SHP77 (cell line): ENCODE data around the gene GULP1.
A peak's percentile ranks its signal among the peaks of the same experiment; 100 is the strongest.

Experiments used
- DNase-seq, 2 experiments: peaks; one replicate each; lab custom pipeline; 2025; lab: John Stamatoyannopoulos, UW

The GULP1 gene

DNA sequence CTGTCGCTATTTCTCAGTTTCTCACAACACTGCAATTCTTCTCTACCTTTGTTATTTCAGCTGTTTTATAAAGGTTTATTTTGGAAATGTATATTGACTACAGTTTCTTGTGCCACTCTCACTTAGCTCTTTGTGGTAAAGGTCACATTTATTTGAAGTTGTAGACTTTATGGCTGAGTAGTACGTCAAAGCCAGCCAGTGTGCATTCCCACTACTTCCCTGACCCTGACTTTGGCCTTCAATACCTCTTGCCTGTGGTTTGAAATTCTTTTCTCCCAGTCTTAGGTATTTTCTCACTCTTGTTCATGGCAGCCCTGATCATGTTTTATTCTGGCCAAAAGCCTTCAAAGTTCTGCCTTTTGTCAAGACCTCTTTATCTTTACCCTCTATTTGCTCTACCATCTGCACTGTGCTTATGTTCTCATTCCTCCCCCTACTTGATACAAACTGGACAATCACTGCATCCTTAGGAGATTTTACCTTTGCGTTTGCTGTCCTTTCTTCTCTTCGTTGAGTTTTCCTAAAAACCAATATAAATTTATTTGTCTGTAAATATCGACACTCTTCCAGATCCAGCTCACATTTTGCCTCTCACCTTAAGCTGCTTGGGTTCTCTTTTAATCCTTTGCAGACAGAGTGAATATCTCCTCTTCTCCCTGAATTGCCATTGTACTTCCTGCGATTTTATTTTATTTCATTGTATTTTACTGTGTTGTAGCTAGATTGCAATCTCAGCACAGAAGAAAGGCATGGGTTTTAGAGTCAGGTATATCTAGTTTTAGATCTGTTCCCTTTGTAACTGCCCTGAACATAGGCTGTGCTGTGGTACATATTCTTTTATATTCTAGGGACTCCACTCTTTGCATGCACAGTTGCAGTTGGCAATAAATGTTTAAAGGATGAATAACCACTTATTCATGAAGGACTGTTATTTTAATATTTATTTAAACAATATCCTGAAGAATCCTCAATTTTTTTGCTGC lies 31.2 kb downstream of the GULP1 start:
- DNase-seq = peak; percentile 28 to 53

- no peak for DNase-seq
Observed at GRCh38 chr2:188324067-188324466, 32.4 kb downstream of the GULP1 start.

DNA sequence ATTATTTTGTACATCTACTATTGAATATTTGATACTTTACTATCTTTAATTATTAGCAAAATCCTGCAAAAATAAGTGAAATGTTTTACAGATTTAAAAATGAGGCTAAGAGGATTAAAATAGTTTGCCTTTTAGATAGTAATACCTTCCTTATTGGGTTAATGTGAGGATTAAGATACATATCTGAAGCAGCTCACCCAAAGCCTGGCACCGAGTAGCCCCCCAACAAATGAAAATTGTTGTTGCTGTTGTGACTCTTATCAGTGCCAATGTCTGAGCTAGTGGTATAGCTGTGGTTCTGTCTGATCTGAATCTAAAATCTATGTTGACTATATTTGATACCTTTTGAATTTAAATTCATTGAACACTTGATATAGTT lies 34.6 kb downstream of the GULP1 start:
- no peak for DNase-seq

DNA sequence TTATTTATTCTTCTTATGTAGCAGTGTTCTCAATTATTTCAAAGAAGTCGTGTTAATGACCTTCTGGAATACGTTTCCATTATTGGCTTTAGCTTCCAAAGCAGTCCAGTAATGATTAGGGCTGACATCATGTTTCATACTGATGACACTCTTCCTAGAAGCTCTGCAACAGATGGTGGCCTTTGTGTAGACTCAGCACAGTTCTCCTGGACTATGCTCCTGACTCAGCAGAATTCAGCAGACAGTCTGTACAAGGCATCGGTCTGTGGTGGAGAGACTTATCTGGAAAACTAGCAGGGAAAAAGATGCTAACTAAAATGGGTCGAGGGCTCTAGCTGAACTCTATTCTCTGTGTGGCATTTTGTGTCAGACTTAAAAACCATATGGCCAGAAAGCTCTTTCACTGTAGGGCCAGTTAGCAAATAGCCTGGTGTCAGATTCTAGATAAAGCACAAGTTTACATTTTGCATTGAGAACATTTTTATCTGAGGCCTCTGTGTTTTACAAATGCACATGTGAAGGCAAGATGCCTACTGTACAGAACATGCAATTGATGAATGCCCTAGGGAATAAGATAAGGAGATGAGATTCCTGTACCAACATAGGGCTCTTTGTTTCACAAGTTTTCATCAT lies 35.1 kb downstream of the GULP1 start:
- peak; percentile 68 to 78 for DNase-seq

GRCh38 chr2:188327518-188328213 lies 36.0 kb downstream of the GULP1 start:
- DNase-seq = no peak

DNA sequence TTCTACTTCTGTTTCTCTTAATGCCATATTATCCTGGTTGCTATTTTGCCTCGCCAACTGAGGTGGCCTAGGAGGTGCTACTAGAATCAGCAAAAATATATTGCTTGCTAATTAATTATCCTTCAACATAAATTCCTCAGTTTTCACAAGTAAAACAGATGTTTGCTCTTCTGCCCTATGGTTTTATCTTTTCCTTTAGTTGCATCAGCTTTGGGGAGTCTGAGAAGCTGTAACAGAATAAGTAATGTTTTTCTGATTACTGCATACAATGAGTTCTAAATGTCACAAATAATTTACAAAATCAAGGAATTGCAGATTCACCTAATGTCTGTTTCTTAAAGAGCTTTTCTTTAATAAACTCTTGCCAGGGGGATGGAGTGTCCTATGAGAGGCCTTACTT lies 36.7 kb downstream of the GULP1 start:
- no peak for DNase-seq

DNA sequence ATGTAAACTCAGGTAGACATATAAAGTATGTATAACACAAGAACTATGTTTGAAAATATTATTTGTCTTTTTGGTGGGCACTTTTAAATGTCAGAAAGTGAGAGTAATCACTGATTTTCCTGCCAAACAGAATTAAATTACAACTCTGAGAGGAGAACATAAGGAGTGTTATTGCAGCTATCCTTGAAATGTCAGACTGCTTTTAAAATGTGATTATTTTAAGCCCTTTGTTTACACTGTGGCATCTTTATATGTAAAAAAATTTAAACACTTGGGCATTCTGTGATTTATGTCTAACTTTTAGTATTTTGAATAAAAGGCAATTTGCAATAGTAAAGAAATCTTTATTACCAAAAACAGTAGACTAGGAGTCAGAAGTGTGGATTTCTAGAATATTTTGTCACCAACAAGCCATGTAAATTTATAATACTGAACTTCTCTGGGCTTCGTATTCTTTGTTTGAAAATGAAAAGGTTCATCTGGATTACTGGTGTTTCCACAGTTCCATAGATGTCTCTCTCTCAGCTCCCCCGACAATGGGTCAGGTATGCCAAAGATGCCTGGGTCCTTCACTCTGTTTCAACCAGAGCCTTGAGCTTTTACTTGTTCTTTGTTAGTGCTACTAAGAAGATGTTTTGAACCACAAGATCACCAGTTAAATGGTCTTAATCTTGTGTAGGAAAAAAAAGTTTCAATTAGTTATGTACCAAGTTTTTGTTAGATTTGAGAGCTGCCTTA lies 38.8 kb downstream of the GULP1 start:
- DNase-seq = no peak

- DNase-seq = no peak
Observed at GRCh38 chr2:188332619-188333018, 40.9 kb downstream of the GULP1 start.

DNA sequence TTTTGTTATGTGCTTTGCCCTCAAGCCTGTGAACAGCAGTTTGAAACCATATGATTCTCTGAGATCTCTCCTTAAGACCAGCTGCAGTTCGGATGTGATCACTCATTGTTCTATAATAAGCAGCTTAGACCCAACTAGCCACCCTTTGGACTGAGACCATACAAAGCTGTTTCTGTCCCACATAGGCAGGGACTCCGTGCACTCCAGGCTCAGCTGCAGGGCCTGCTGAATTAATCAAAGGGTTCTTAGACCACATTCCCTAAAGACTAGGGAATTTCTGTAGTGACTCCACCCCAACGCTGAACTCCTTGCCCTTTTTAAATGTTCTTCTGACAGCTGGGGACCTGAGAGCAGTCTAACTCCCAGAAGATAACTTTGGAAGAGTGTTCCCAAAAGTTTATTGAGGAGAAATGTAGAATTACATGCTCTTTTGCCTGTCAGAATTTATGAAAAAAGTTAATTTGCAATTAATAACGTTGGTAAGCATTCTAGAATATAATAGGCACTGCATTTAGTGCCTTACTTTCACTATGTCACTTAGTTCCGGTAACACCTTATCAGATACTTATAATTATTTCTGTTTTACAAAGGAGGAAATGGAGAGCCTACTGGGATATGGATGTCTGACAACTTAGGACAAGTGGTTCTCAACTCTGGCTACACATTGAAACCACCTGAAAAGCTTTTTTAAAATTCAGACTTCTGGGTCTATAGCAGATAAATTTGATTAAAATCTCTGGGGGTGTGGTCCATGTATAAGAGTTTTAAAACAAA lies 42.3 kb downstream of the GULP1 start:
- no peak for DNase-seq

- no peak for DNase-seq
Observed at GRCh38 chr2:188338463-188338862, 46.8 kb downstream of the GULP1 start.

- no peak for DNase-seq
Observed at GRCh38 chr2:188340257-188340656, 48.6 kb downstream of the GULP1 start.

- no peak for DNase-seq
Observed at GRCh38 chr2:188345020-188345419, 53.3 kb downstream of the GULP1 start.

GRCh38 chr2:188345426-188345825 lies 53.8 kb downstream of the GULP1 start:
- DNase-seq = no peak

- DNase-seq = no peak
Observed at GRCh38 chr2:188345831-188346458, 54.3 kb downstream of the GULP1 start.

DNA sequence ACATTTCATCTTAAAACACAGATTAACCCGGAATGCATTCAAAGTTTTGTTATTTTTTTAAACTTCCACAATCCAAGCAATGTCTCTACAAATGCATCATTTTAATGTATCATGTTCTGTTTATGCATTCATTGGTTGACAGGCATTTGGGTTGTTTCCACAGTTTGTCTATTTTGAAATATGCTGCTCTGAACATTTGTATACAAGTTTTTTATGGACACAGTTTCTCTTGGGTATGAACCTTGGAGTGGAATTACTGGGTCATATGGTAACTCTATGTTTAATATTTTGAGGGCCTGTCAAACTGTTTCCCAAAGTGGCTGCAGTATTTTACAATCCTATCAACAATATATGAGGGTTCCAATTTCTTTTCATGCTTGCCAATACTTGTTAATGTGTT lies 57.3 kb downstream of the GULP1 start:
- DNase-seq = no peak

DNA sequence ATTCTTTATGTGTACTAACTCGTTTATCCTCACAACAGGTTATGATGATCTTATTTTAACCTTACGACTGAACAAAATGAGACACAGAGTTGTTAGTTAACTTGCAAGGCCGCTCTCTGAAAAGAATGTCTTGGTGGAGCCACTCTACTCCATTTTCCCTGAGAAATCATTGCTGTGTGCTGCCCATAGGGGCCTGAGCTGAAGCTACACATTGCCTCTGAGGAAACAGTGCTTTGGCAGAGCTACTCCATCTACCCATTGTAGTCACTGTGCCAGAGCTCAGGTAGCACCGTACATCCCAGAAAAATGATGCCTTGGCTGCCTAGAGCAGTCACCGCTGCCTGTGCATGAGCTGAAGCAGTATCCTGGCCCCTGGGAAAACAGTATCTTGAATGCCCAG lies 61.6 kb downstream of the GULP1 start:
- no peak for DNase-seq

GRCh38 chr2:188360485-188361263 lies 69.0 kb downstream of the GULP1 start:
- DNase-seq = no peak

DNA sequence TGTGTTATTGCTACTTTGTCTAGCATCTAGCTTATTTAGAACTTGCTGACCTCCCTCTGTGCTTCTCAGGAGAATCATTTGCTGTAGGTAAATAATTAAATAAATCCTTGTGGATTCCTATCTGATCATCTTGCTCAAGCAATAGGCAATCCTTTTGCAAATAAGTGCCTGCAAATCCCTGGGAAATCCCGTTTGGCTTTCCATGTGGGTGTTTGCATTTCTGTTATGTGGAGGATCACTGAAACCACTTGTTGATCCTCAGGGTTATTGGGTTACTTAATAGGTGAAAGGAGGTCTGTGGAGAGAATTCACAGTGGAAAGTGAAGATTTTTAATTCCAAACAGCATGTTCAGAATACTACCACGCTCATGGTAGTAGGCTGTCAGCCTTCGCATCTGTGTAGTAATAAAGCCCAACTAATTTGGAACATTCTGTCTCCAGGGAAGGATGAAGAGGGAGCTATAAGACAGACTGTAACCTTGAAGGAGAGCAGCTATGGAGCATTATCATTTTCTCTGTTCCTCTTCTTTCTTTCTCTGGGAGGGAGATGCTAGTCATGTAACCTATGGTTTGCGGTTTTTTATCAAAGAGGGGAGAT lies 72.5 kb downstream of the GULP1 start:
- peak in 1 of 2 experiments; percentile 9 for DNase-seq

- DNase-seq = no peak
Observed at GRCh38 chr2:188365058-188365641, 73.5 kb downstream of the GULP1 start.
